Measurements from ENCODE around the gene EFNB2.

DNA sequence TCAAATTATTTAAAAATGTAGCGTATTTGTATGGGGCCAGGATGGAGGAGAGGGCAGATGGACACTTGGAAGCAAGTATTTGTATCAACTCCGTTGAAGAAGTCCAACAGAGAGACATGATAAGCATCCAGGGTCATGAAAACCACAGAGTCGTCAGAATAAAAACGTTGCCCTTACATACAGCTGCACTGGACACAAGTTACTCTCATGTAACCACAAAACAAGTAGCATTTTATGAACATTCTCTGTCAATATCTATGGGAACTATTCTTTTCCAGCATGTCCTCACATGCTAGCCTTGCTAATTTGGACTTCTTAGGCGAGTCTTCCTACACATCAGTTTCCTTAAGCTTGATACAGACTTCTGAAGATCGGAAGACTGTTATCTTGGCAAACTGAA, 35.0 kb downstream of the EFNB2 start:
- TF ChIP-seq, protein P1, sequence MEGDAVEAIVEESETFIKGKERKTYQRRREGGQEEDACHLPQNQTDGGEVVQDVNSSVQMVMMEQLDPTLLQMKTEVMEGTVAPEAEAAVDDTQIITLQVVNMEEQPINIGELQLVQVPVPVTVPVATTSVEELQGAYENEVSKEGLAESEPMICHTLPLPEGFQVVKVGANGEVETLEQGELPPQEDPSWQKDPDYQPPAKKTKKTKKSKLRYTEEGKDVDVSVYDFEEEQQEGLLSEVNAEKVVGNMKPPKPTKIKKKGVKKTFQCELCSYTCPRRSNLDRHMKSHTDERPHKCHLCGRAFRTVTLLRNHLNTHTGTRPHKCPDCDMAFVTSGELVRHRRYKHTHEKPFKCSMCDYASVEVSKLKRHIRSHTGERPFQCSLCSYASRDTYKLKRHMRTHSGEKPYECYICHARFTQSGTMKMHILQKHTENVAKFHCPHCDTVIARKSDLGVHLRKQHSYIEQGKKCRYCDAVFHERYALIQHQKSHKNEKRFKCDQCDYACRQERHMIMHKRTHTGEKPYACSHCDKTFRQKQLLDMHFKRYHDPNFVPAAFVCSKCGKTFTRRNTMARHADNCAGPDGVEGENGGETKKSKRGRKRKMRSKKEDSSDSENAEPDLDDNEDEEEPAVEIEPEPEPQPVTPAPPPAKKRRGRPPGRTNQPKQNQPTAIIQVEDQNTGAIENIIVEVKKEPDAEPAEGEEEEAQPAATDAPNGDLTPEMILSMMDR (conservative IDR thresholded peaks at IDR 0.05; ENCODE audit: low read depth, low read length), result no peak
- no peak for TF ChIP-seq EZH2phosphoT487 (IDR thresholded peaks at IDR 0.05; ENCODE audit: borderline replicate concordance, low read length)
